Liver (tissue), 2 donors: Measurements from ENCODE around the gene LPA.

Experiments
- REST ChIP-seq: IDR thresholded peaks from 2 replicates; pipeline ENCODE4 v1.6.1; 2016; ENCODE audit warnings: antibody characterized with exemption, mild to moderate bottlenecking
- YY1 ChIP-seq: IDR thresholded peaks from 2 replicates; pipeline ENCODE4 v1.6.1; 2016; ENCODE audit warnings: antibody characterized with exemption, mild to moderate bottlenecking
- TF ChIP-seq, protein P1 (sequence below): fragments of 150-350 bp; IDR thresholded peaks from 2 replicates; pipeline ENCODE4 v1.5.1; 2017; ENCODE audit warnings: improper control_type of control experiment, low read depth, low read length; ENCODE audit not compliant: missing input control
- donor health status: healthy.

DNA sequence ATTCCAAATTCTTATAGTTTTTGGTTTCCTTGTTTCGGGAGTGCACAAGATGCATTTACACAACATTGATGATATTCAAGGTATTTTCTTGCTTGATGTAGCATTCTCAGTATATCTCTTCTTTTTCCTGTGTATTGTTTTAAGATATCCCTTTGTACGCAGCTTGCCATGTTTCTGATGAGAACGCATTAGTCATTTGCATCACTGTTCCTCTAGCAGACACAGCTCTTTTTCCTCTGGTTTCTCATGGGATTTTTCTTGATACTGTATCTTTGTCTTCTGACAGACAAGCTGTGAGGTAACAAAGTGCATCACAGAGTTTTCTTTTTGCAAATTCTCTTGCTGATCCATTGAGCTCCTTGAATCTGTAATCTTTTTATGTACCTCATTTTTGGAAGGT, 169.5 kb downstream of the LPA start:
- TF ChIP-seq, protein P1, sequence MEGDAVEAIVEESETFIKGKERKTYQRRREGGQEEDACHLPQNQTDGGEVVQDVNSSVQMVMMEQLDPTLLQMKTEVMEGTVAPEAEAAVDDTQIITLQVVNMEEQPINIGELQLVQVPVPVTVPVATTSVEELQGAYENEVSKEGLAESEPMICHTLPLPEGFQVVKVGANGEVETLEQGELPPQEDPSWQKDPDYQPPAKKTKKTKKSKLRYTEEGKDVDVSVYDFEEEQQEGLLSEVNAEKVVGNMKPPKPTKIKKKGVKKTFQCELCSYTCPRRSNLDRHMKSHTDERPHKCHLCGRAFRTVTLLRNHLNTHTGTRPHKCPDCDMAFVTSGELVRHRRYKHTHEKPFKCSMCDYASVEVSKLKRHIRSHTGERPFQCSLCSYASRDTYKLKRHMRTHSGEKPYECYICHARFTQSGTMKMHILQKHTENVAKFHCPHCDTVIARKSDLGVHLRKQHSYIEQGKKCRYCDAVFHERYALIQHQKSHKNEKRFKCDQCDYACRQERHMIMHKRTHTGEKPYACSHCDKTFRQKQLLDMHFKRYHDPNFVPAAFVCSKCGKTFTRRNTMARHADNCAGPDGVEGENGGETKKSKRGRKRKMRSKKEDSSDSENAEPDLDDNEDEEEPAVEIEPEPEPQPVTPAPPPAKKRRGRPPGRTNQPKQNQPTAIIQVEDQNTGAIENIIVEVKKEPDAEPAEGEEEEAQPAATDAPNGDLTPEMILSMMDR = no peak
- TF ChIP-seq REST = no peak
- no peak for TF ChIP-seq YY1
